KMS-11 (cell line): ENCODE data around the gene PHF21B.

Experiments
- H2AFZ ChIP-seq: fragments of 200-600 bp; sonication (generic); 2 replicates; pipeline ENCODE4 v1.6.1; 2016; ENCODE audit warnings: antibody characterized with exemption, mixed run types, low read depth
- H3K27ac ChIP-seq: fragments of 200-600 bp; sonication (generic); 2 replicates; pipeline ENCODE4 v1.6.1; 2016; ENCODE audit warnings: mild to moderate bottlenecking, mixed run types
- H3K27me3 ChIP-seq: fragments of 200-600 bp; sonication (generic); 2 replicates; pipeline ENCODE4 v1.6.1; 2017; ENCODE audit warnings: mild to moderate bottlenecking, low read depth, mixed run types, moderate library complexity; ENCODE audit not compliant: insufficient read depth
- H3K36me3 ChIP-seq: fragments of 200-600 bp; sonication (generic); 2 replicates; pipeline ENCODE4 v1.6.1; 2017; ENCODE audit warnings: mild to moderate bottlenecking, mixed run types; ENCODE audit not compliant: insufficient read depth
- H3K4me1 ChIP-seq: fragments of 200-600 bp; sonication (generic); 2 replicates; pipeline ENCODE4 v1.6.1; 2016; ENCODE audit warnings: mild to moderate bottlenecking, low read depth, mixed run types; ENCODE audit not compliant: poor library complexity, severe bottlenecking
- H3K4me2 ChIP-seq: fragments of 200-600 bp; sonication (generic); 2 replicates; pipeline ENCODE4 v1.7.0; 2016; ENCODE audit warnings: mild to moderate bottlenecking, mixed run types
- H3K4me3 ChIP-seq: fragments of 200-600 bp; sonication (generic); IDR thresholded peaks from 2 replicates; pipeline ENCODE4 v1.6.1; 2017; ENCODE audit warnings: low read depth, low read length, mixed read lengths; ENCODE audit not compliant: insufficient read depth
- H3K79me2 ChIP-seq: fragments of 200-600 bp; sonication (generic); 2 replicates; pipeline ENCODE4 v1.6.1; 2016; ENCODE audit warnings: low read depth, mixed run types; ENCODE audit not compliant: insufficient read depth
- H3K9ac ChIP-seq: fragments of 200-600 bp; sonication (generic); 2 replicates; pipeline ENCODE4 v1.6.1; 2016; ENCODE audit warnings: mild to moderate bottlenecking, mixed run types
- H4K20me1 ChIP-seq: fragments of 200-600 bp; sonication (generic); 2 replicates; pipeline ENCODE4 v1.6.1; 2016; ENCODE audit warnings: mild to moderate bottlenecking, mixed run types; ENCODE audit not compliant: insufficient read depth
- TF ChIP-seq, protein P1 (sequence below): fragments of 200-600 bp; sonication (generic); conservative IDR thresholded peaks from 2 replicates; pipeline ENCODE4 v1.6.1; 2017; ENCODE audit warnings: low read depth, mild to moderate bottlenecking, antibody characterized with exemption, low read length, moderate library complexity, mixed read lengths

PHF21B gene

DNA sequence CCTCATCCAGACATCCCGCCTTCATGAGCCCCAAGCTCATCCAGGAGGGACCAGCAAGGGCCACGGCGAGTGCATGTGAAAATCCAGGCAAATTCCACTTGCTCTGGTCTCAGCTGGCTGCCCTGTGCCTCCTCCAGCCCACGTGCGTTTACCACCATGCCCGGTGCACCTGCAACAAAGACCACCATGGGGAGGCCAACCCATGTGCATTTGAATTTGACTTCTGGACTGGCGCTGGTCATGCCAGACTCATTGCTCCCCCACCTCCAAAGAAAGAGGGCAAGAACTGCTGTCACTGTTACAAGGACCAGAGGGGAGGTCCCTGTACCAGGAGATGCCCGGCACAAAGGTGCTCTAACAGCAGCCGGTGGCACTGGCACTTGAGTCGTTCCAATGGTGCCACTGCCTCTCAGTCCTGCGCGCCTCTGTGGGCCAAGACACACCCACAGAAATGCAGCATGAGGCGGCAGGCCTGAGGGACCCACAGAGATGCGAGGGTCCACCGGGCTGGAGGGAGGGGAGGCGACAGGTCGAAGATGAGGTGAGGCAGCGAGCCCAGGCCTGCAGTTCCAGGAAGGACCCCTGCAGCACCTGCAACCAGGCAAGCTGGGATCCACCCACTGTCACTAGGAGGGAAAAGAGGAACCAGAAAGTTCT, 80.3 kb downstream of the PHF21B start:
- Histone ChIP-seq H3K27ac (no peak overlapping the region), H3K36me3 (no peaks in the 10 kb centered on the region), H3K9ac (no peak overlapping the region), H4K20me1 (no peaks in the 10 kb centered on the region), H3K4me2 (no peak overlapping the region), H3K4me1 (no peaks in the 10 kb centered on the region), H3K27me3 (peaks cover 7% of the 10 kb centered on the region; the same call in 1 of the 2 replicates), H3K79me2 (no peaks in the 10 kb centered on the region), H2AFZ (no peak overlapping the region), H3K4me3 (no peak overlapping the region)
- TF ChIP-seq, protein P1, sequence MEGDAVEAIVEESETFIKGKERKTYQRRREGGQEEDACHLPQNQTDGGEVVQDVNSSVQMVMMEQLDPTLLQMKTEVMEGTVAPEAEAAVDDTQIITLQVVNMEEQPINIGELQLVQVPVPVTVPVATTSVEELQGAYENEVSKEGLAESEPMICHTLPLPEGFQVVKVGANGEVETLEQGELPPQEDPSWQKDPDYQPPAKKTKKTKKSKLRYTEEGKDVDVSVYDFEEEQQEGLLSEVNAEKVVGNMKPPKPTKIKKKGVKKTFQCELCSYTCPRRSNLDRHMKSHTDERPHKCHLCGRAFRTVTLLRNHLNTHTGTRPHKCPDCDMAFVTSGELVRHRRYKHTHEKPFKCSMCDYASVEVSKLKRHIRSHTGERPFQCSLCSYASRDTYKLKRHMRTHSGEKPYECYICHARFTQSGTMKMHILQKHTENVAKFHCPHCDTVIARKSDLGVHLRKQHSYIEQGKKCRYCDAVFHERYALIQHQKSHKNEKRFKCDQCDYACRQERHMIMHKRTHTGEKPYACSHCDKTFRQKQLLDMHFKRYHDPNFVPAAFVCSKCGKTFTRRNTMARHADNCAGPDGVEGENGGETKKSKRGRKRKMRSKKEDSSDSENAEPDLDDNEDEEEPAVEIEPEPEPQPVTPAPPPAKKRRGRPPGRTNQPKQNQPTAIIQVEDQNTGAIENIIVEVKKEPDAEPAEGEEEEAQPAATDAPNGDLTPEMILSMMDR = no peak

DNA sequence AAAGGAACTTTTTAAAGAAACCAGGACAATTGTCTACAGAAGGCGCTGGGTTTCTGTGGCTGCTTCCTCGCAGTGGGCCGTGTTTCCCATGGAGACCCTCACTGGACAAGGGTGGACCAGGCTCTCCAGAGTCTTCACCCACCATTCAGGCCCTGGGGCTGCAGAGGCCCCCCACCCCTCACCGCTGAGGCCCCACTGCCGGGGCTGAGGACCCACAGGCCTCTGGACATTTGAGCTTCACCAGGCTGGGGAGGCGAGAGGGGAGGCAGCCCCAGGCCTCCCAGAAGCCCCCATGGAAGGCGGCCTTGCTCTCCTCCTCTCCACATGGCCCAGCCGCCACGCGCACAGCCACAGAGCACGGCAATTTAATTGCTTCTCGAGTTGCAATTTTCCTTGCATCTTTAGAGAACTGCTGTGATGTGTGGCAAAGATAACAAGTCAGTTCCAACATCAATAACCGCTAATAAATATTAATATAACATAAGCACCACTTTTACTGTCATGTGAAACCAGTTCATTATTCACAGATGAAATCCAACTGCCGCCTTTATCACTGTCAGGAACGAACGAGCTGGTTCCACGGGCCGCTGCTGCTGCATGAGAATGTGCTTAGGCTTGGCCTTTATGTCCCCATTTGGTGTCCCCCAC, 81.0 kb downstream of the PHF21B start:
- Histone ChIP-seq H3K36me3 (no peaks in the 10 kb centered on the region), H2AFZ (no peak overlapping the region), H3K27ac (no peak overlapping the region), H3K4me2 (no peak overlapping the region), H4K20me1 (no peaks in the 10 kb centered on the region), H3K27me3 (peaks cover 7% of the 10 kb centered on the region; the same call in 1 of the 2 replicates), H3K9ac (no peak overlapping the region), H3K4me3 (no peak overlapping the region), H3K79me2 (no peaks in the 10 kb centered on the region), H3K4me1 (no peaks in the 10 kb centered on the region)
- TF ChIP-seq, protein P1 = no peak

DNA sequence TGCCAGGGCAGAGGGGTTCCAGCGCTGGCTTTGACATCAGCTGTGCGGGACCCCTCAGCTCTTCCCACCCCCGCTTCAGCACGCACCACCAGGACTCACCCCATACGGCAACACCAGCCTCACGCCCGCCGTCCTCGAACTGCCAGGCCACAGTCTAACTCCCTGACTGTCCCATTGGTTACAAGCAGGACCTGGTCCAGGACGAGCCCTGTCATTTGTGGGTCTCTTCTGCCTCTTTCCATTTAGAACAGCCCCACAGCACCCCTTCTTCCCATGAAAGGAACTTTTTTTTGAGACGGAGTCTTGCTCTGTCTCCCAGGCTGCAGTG, 81.7 kb downstream of the PHF21B start:
- Histone ChIP-seq H3K27me3 (peaks cover 7% of the 10 kb centered on the region; the same call in 1 of the 2 replicates), H2AFZ (no peak overlapping the region), H3K4me2 (no peak overlapping the region), H4K20me1 (no peaks in the 10 kb centered on the region), H3K4me1 (no peaks in the 10 kb centered on the region), H3K27ac (no peak overlapping the region), H3K4me3 (no peak overlapping the region), H3K9ac (no peak overlapping the region), H3K79me2 (no peaks in the 10 kb centered on the region), H3K36me3 (no peaks in the 10 kb centered on the region)
- TF ChIP-seq, protein P1 = no peak

DNA sequence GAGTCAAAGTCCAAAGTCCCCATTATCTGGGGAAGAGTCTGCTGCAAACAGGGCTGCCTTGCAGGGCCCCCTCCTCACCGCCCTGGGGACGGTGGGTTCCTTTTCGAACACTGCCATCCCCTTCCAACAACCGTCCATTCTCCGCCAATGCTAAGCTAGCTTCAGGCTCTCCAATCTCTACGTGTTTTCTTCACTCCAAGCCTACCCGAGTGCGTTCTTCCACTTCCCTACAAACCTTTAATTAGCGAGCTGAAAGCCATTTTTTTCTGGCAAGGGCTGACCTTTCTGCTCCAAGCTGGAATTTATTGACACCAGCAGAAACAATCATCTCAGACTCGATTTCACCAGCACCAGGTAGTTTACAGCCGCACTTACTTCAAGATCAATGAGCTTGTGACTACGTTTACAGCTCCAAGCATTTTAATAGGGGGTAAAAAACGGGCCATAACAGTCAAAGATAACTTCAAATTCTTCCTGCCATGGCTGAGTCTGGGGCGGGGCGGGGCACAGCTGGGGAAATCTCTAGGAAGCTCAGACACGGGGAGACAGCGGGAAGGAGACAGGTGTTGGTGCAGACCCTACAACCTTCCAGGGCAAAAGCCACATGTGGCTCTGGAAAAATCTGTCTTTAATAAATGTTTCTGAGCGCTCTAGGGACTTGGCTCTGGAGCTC, 82.2 kb downstream of the PHF21B start:
- Histone ChIP-seq H3K4me1 (no peaks in the 10 kb centered on the region), H4K20me1 (no peaks in the 10 kb centered on the region), H3K27me3 (peaks cover 12% of the 10 kb centered on the region), H3K79me2 (no peaks in the 10 kb centered on the region), H3K4me3 (no peak overlapping the region), H2AFZ (no peak overlapping the region), H3K27ac (no peak overlapping the region), H3K4me2 (no peak overlapping the region), H3K36me3 (no peaks in the 10 kb centered on the region), H3K9ac (no peak overlapping the region)
- TF ChIP-seq, protein P1 = no peak
